Spleen (tissue), 11 donors: Measurements from ENCODE around the gene FBXL20. TPM values are rescaled to one million over a fixed set of nuclear protein-coding genes. Genes with fewer than 3 reads are reported as not detected.
A peak's percentile ranks its signal among the peaks of the same experiment; 100 is the strongest.

ENCODE experiments used
- DNase-seq: peaks from one replicate; pipeline ENCODE4 v3.0.0-alpha.2; 2020
- H3K27ac ChIP-seq, 8 donors: fragments of 200-600 bp; sonication (generic) in 7 of 8; 1 replicate in 4 of 8; 2 replicates in 4 of 8; pipeline versions ENCODE4 v1.5.0 to v1.8.0; 2016 to 2021; ENCODE audit warnings: inconsistent platforms in 4 of 8, mild to moderate bottlenecking in 4 of 8, moderate library complexity in 1 of 8
- H3K27me3 ChIP-seq, 7 donors: fragments of 200-600 bp; sonication (generic) in 6 of 7; replicated peaks in 1 of 7; 1 replicate in 4 of 7; 2 replicates in 3 of 7; pipeline versions ENCODE4 v1.5.0 to v1.8.0; 2016 to 2021; ENCODE audit warnings: inconsistent platforms in 3 of 7, mild to moderate bottlenecking in 1 of 7
- H3K36me3 ChIP-seq, 6 donors: fragments of 200-600 bp; sonication (generic) in 5 of 6; 1 replicate in 4 of 6; 2 replicates in 2 of 6; pipeline versions ENCODE4 v1.5.0 to v1.8.0; 2016 to 2021; ENCODE audit warnings: inconsistent platforms in 2 of 6
- H3K4me1 ChIP-seq, 6 donors: fragments of 200-600 bp; sonication (generic) in 5 of 6; 1 replicate in 3 of 6; 2 replicates in 3 of 6; pipeline versions ENCODE4 v1.5.0 to v1.8.0; 2016 to 2021; ENCODE audit warnings: inconsistent platforms in 3 of 6
- H3K4me3 ChIP-seq, 8 donors: fragments of 200-600 bp; sonication (generic) in 7 of 8; 1 replicate in 4 of 8; 2 replicates in 4 of 8; pipeline versions ENCODE4 v1.5.0 to v1.8.0; 2016 to 2021; ENCODE audit warnings: inconsistent platforms in 4 of 8, mild to moderate bottlenecking in 4 of 8, moderate library complexity in 2 of 8
- H3K9me3 ChIP-seq, 8 donors: fragments of 200-600 bp; sonication (generic) in 7 of 8; 1 replicate in 4 of 8; 2 replicates in 4 of 8; pipeline versions ENCODE4 v1.5.0 to v1.8.0; 2016 to 2021; ENCODE audit warnings: inconsistent platforms in 4 of 8
- POLR2A ChIP-seq, 3 donors: fragments of 450-650 bp; IDR thresholded peaks; one replicate each; pipeline ENCODE4 v1.5.1; 2017; ENCODE audit warnings: antibody characterized with exemption in 3 of 3, mild to moderate bottlenecking in 1 of 3
- POLR2AphosphoS5 ChIP-seq, 3 donors: sonication (generic); formaldehyde crosslinking; IDR thresholded peaks; one replicate each; pipeline ENCODE4 v1.5.1; 2017; ENCODE audit warnings: antibody characterized with exemption in 3 of 3
- WGBS, 5 donors: extraction: QIAGEN DNeasy Blood & Tissue Kit in 3 of 5; methylation state at CpG; one replicate each; pipeline versions ENCODE4 v1.1.5 to v1.1.7; 2013 to 2018; 5-methylcytosine and 5-hydroxymethylcytosine counted together
- intact Hi-C: fragments of 100-400 bp; cut with DNase I; formaldehyde crosslinking; loops from one replicate; pipeline ENCODE4 v1.15.0; 2023; ENCODE audit warnings: low total_unique reads
- polyA plus RNA-seq, 3 donors: library from polyadenylated mRNA; stranded (reverse); fragments of 200-250 nt; gene quantifications; one replicate each; pipeline ENCODE4 v1.2.1, GENCODE V29; 2013
- total RNA-seq, 7 donors: library from RNA; depleted of rRNA in 3 of 7; stranded (reverse); fragments of >200 nt in 3 of 7; fragmentation: NEBNext Ultra II Directional in 4 of 7; extraction: Animal tissue kit (Norgen Biotek cat#: 25700) in 4 of 7; gene quantifications; one replicate each; pipeline versions ENCODE4 v1.1.0 to v1.2.1, GENCODE V29; 2016 to 2021
- TF ChIP-seq, protein P1 (sequence below), 11 experiments: fragments of 200-600 bp in 7 of 11; fragments of 450-650 bp in 4 of 11; sonication (generic) in 4 of 11; IDR thresholded peaks in 8 of 11; conservative IDR thresholded peaks in 3 of 11; 1 replicate in 7 of 11; 2 replicates in 4 of 11; pipeline versions ENCODE4 v1.4.0 to v1.8.0; 2016 to 2021; ENCODE audit warnings: antibody characterized with exemption in 11 of 11, inconsistent platforms in 4 of 11, mild to moderate bottlenecking in 1 of 11
- donor health status: healthy with polysubstance abuse.
- donor health status: DM: no; HTN: no; CAD: no; lungs with moderate emphysema.
- donor health status: DM: no; HTN: no; CAD: no.
- donor health status: Bipolar disorder and iron deficiency.
- donor health status: healthy.
- donor health status: DM: no; HTN: no; CAD: no.
- donor health status: DM: yes; HTN: yes; CAD: no.

The FBXL20 gene
- total and polyA plus RNA-seq, 10 donors = 1.9 to 28.0 (median 24.0) TPM

DNA sequence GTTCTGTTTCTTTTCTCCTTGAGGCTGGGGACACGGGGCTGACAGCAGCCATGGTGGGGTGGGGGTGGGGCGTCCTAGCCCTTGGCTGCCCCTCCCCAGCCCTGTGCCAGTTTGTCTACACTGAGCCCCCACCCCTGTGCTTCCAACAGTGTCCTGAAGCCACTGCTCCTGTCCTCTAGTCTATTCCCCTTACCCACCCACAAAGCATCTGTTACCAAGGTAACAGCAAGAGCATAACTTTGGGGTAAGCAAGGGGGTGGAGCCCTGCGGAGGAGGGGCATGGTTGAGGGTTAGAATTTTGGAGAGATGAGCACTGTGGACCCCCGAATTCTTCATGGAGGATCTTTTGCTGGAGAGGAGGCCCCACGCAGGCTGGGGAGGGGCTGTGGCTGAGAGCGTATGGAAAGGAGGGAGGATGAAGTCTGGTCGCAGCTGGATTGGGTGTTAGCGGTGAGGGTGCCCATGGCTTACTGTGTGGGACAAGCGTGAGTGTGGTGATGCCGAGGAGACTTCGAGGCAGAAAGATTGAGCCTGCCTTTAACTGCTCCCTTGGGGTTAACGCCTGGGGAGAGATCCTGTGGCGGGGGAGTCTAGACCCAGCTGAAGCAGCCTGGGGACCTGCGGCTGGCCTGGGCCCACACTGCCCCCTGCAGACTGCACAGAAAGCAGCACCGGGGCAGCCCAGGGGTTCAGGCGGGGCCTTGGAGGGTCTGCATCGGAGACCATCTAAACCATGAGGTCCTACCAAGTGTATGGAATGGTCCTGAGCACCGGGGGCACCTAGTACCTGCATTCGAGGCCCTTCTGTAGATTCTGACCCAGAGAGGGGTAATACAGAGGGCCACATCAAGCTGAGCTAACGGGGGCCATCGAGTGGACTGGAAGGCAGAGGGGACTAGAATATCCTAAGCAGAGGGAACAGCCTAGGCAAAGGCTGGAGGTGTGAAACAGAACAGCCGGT lies 169.6 kb downstream of the FBXL20 start:
- TF ChIP-seq, protein P1, sequence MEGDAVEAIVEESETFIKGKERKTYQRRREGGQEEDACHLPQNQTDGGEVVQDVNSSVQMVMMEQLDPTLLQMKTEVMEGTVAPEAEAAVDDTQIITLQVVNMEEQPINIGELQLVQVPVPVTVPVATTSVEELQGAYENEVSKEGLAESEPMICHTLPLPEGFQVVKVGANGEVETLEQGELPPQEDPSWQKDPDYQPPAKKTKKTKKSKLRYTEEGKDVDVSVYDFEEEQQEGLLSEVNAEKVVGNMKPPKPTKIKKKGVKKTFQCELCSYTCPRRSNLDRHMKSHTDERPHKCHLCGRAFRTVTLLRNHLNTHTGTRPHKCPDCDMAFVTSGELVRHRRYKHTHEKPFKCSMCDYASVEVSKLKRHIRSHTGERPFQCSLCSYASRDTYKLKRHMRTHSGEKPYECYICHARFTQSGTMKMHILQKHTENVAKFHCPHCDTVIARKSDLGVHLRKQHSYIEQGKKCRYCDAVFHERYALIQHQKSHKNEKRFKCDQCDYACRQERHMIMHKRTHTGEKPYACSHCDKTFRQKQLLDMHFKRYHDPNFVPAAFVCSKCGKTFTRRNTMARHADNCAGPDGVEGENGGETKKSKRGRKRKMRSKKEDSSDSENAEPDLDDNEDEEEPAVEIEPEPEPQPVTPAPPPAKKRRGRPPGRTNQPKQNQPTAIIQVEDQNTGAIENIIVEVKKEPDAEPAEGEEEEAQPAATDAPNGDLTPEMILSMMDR (IDR thresholded peaks at IDR 0.05 in 8 of 11, conservative IDR thresholded peaks at IDR 0.05 in 3 of 11) = peak; percentile 21 to 84 (median 68)
- TF ChIP-seq POLR2AphosphoS5 (IDR thresholded peaks at IDR 0.05) = peak in 1 of 3 donors; percentile 30
- TF ChIP-seq POLR2A (IDR thresholded peaks at IDR 0.05) = no peak
- peak; percentile 87 for DNase-seq
- H3K4me3 ChIP-seq = peak overlapping the region in 1 of 8 donors; percentile 40
- H3K27me3 ChIP-seq = peaks cover 0 to 73% (median 46%) of the 10 kb centered on the region in 7 donors
- peaks cover 0 to 15% (median 10%) of the 10 kb centered on the region in 6 donors for H3K4me1 ChIP-seq
- 15 to 24% (median 19%) methylated on average over 17 to 22 of the region's 22 CpGs for whole genome bisulfite sequencing, 5 donors
- no peaks in the 10 kb centered on the region for H3K9me3 ChIP-seq
- no peaks in the 10 kb centered on the region for H3K36me3 ChIP-seq
- intact Hi-C loops = no loop called here
- H3K27ac ChIP-seq = no peak overlapping the region

DNA sequence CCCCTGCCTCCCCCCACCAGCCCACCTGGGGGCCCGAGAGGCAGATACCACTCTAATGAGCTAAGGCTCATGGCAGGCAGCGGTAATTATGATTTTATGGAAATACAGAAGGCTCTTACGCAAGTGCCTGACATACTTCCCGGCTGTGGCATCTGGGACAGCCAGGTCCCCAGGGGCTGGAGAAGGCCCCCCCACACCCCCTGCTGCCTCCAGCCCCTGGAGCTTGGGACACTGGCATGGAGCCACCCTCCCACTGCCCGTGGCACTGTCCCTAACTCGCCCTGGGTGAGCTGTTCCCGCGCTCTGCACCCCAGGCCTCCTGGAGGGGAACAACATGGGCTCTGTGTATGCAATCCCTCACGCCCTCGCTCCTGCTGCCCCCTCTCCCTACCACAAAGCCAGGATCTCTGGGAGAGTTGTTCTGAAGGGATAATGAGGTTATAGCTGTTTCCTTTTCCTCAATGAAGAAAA lies 170.3 kb downstream of the FBXL20 start:
- H3K4me3 ChIP-seq = no peak overlapping the region
- H3K27ac ChIP-seq = no peak overlapping the region
- peaks cover 3 to 21% (median 15%) of the 10 kb centered on the region in 6 donors for H3K4me1 ChIP-seq
- 55 to 89% (median 65%) methylated on average over 6 to 10 of the region's 10 CpGs for WGBS, 5 donors
- no peaks in the 10 kb centered on the region for H3K36me3 ChIP-seq
- H3K9me3 ChIP-seq = no peaks in the 10 kb centered on the region
- DNase-seq = no peak
- peaks cover 4 to 81% (median 51%) of the 10 kb centered on the region in 7 donors for H3K27me3 ChIP-seq
- TF ChIP-seq POLR2AphosphoS5 (IDR thresholded peaks at IDR 0.05) (no peak), POLR2A (IDR thresholded peaks at IDR 0.05) (no peak)
- TF ChIP-seq, protein P1 (IDR thresholded peaks at IDR 0.05 in 8 of 11, conservative IDR thresholded peaks at IDR 0.05 in 3 of 11) = no peak
- intact Hi-C loops = no loop called here

DNA sequence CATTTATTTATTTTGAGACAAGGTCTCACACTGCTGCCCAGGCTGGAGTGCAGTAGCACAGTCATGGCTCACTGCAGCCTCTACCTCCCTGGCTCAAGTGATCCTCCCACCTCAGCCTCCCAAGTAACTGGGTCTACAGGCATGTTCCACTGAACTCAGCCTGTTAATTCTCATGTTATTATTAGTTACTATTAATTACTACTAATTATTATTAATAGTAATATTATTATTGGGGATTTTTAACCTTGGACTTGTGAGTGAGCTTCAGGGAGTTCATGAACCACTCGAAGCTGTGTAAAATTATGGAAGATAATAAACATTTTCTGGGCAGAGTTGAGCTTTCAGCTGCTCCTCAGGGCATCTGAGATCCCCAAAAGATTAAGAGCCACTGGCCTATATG lies 171.1 kb downstream of the FBXL20 start:
- TF ChIP-seq POLR2AphosphoS5 (IDR thresholded peaks at IDR 0.05) = no peak
- no peak for TF ChIP-seq POLR2A (IDR thresholded peaks at IDR 0.05)
- TF ChIP-seq, protein P1 (IDR thresholded peaks at IDR 0.05 in 8 of 11, conservative IDR thresholded peaks at IDR 0.05 in 3 of 11) = no peak
- Histone ChIP-seq H3K36me3 (no peaks in the 10 kb centered on the region), H3K27ac (no peak overlapping the region), H3K4me1 (peaks cover 10 to 28% (median 23%) of the 10 kb centered on the region in 6 donors), H3K9me3 (no peaks in the 10 kb centered on the region), H3K4me3 (no peak overlapping the region), H3K27me3 (peaks cover 6 to 84% (median 59%) of the 10 kb centered on the region in 7 donors)
- DNase-seq = no peak
- intact Hi-C loops = no loop called here
- 41 to 88% (median 82%) methylated on average over 1 of the region's 1 CpG for WGBS, 5 donors
